ENCODE measurements around the gene HDAC4.

DNA sequence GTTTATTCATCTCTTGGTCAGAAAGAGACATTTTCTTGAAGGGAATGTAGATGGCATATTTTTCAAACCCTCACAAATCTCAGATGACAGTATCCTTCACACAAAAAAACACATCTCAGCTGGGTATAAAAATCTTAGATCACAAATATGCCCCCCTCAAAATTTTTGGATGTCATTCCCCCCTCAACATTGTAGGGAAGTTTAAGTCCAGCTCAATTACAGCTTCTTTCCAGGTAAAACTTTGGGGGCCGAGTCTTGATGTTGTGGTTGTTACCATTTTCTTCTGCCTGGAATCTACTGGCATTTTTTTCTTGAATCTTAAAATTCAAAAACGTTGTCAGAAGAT, 46.1 kb downstream of the HDAC4 start:
- TF ChIP-seq EP300 (IDR thresholded peaks at IDR 0.05) (no peak), POLR2A (IDR thresholded peaks at IDR 0.05) (no peak), CTCF (IDR thresholded peaks at IDR 0.05) (no peak)

Data from stomach (tissue), 4 donors.